ENCODE results near the gene TMEM38A.
"Not testable (repeated sequence)": the region's sequence is repeated elsewhere in the genome, so short reads cannot be mapped to it uniquely, and the experiment has no call there.

TMEM38A gene

DNA sequence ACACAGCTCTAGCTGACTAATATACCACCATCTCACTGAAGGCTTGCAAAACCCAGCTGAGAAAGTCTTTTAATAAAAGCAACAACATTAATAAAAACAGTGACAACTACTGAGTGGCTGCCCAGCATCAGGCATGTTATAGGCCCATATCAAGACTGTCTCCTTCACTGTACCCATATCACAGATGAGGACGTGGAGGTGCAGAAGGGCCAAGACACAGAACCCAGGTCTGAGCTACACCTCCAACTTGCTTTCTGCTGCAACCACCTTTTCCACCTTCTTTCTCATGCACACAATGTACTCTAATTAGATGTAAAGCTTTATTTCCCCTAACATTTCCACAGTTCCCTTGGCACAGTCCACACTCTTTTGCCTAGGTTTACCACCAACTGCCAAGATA, 22.3 kb upstream of the TMEM38A start:
- DNase-seq = no peak

DNA sequence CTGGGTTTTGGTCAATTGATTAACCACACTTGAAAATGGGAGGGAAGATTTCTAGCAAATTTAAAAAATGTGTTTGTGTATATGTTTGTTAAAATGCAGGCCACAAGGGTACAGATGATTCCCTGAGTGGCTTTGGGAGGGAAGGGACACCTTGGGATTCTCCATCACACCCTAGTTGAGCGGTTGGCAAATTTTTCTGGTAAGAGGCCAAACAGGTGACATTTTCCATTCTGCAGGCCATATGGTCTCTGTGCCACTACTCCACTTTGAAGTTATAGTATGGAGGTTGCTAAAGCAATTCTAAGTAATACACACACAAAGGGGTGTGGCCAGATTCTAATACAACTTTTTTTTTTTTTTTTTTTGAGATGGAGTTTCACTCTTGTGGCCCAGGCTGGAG, 20.0 kb upstream of the TMEM38A start:
- DNase-seq = no peak

DNA sequence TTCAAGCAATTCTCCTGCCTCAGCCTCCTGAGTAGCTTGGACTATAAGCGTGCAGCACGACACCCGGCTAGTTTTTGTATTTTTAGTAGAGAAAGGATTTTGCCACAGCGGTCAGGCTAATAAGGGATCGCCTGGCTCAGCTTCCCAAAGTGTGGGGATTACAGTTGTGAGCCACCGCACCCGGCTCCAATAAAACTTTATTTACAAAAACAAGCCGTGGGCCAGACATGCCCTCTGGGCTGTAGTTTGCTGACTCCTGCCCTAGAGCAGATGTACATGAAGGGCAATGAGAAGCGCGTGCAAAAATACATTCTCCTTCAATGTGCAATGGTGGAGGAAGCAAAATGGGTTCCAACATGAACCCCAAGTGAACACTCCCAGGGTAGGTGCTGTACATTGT, 19.2 kb upstream of the TMEM38A start:
- DNase-seq = no peak

DNA sequence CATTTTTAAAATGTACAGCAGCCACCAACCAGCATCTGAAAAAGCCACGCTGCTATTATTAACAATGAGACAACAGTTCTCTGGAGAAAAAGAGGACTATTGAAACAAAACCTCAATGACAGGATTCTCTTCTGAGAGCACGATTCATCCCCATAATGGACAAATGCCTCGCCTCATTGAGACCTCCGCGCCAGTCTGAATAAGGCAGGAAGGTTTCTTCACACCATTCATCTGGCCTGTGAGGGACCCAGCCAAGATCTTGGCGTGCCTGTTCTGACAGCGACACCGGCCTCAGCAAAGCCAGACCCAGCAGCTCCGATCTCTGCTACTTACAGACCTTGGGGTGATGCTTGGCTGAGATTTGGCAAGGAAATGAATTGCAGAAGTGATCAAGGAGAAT, 15.8 kb upstream of the TMEM38A start:
- DNase-seq = no peak

DNA sequence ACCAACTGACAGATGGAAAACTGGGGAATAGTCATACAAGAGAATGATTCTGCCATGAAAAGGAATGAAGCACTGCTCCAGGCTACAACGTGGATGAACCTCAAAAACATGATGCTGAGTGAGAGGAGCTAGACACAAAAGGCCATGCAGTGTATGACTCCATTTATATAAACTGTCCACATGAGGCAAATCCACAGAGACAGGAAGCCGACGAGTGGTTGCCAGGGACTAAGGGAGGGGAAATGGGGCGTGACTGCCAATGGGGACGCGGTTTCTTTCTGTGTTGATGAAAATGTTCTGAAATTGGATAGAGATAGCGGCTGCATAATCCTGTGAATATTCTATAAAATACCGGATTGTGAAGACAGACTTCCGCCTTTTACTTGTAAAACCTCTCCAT, 11.2 kb upstream of the TMEM38A start:
- no peak for DNase-seq

DNA sequence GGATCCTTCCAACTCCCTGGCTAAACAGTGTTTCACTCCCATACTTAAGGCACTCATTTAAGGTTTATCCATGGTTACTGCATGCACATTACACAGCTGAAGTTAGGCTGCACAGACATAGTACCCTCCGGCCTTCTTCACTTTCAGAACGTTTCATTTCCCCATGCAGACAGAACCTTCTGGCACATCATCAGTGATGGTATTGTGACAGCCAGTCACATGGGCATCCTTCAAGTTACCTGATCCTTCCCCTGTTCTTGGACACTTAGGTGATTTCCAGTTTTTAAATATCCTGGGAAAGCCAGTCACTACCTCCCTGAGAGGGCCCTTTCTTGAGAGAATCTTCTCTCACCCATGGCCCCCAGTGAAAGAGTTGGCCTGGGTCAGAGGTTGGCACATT, 10.1 kb upstream of the TMEM38A start:
- DNase-seq = no peak

DNA sequence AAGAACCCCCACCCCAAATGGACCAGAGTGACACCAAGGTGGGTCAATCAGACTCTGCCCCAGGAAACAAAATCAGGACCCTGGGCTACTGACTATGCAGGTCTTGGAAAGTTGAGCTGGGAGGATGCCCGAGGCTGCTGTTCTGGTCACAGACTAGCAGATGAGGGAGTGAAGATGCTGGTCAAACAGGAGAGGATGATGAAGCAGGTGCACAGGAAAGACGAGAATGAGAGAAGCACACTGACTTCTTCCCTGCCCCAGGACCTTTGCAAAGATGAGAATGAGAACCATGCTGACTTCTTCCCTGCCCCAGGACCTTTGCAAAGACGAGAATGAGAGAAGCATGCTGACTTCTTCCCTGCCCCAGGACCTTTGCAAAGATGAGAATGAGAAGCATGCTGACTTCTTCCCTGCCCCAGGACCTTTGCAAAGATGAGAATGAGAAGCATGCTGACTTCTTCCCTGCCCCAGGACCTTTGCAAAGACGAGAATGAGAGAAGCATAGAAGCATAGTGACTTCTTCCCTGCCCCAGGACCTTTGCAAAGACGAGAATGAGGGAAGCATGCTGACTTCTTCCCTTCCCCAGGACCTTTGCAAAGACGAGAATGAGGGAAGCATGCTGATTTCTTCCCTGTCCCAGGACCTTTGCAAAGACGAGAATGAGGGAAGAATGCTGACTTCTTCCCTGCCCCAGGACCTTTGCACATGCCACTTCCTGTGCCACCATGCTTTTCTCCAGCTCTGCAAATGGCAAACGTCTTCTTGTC, 9.3 kb upstream of the TMEM38A start:
- DNase-seq = not testable (repeated sequence)

DNA sequence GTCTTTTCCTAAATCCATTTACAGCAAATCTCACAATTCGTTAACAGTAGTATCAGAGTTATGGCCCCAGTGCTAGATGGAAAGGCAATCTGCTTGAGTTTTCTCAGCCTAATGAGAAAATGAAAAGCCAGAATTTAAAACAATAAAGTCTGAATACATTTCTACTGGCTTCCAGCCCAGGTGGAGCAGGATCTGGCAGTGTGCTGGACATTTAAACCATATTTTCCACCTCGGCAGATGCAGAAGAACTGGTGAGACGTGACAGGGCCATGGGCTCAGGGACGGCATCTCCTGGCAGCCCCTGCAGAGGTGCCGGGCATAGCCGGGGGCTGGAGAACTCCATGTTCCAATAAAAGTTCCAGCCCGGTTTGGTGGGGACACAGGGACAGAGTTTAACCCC, 8.1 kb upstream of the TMEM38A start:
- DNase-seq = no peak

DNA sequence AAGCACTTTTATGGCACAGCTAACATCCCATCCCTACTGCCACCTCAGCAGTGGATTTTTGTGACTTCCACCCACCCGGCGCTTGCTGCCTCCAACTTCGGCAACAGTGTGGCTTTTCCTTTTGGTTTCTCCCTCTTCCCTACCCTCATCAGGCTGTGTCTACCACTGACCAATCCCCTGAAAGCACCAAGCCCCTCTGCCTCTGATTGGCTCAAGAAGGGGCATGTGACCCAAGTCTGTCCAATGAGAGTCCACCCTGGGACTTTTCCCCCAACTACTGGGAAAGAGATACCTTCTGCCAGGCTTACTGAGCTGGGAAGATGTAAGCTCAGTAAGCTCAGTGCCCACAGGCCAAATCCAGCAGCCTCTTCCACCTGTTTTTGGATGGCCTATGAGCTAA, 6.8 kb upstream of the TMEM38A start:
- DNase-seq = no peak

DNA sequence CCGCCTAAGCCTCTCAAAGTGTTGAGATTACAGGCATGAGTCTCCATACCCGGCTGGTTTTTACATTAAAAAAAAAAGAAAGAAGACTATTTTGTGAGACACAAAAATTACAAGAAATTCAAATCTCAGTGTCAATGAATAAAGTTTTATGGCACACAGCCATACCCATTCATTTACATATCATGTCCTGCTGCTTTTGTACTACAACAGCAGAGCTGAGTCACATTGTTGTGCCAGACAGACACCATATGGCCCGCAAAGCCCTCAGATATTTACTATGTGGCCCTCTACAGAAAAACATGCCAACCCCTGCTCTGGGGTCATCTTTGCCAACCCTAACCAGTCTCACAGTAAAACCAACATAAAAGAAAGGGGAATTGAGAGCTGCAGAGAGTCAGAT, 6.3 kb upstream of the TMEM38A start:
- no peak for DNase-seq

DNA sequence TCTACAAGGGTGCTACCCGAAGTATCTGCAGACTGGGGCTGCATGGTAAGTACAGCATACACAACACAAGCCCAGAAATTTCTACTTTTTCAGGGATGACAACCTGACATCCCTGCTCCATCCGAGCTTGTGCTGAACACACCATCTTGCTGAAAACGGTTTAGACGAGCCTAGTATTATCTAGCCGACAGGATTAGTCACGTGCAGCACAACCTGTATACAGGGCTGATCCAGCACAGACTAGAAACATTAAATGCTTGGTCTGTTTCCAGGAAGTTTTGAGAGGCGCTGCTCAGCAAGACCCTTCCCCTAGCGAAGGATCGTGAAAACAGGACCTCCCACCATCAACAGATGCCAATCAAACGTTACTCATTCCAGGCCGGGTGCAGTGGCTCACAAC, 5.2 kb upstream of the TMEM38A start:
- DNase-seq = no peak

DNA sequence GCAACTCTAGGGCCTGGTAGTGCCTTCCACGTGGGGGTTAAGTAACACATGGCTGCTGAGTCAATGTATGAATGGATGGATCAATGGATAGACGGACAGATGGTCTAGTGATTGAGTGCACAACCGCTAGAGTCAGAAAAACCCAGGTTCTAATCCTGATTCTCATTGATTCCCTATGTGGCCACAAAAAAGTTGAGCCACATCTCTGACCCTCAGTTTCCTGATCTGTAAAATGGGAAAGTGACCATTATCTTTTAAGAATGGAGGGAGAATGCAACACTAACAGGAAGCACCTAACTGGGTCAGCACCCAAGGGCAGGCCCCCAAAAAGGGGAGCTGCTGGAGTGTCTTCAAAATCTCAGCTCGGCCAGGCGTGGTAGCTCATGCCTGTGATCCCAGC, 3.6 kb upstream of the TMEM38A start:
- no peak for DNase-seq

DNA sequence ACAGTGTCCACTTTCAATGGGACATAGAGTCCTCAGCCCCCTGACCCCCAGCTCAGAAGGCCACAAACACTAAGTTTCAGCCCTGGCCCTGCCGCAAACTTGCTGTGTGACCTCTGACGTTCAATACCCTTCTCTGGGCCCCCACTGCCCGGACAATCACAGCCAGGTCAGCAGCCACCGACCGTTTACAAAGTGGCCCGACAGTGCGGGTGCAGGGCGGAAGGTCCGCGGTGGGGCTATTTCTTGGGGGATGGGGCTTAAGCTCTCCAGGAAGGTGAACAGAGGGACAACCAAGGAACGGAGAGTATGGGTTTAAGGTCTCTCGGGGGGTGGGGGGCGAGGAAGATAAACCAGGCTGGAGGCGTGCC, 1.5 kb upstream of the TMEM38A start:
- DNase-seq = no peak

DNA sequence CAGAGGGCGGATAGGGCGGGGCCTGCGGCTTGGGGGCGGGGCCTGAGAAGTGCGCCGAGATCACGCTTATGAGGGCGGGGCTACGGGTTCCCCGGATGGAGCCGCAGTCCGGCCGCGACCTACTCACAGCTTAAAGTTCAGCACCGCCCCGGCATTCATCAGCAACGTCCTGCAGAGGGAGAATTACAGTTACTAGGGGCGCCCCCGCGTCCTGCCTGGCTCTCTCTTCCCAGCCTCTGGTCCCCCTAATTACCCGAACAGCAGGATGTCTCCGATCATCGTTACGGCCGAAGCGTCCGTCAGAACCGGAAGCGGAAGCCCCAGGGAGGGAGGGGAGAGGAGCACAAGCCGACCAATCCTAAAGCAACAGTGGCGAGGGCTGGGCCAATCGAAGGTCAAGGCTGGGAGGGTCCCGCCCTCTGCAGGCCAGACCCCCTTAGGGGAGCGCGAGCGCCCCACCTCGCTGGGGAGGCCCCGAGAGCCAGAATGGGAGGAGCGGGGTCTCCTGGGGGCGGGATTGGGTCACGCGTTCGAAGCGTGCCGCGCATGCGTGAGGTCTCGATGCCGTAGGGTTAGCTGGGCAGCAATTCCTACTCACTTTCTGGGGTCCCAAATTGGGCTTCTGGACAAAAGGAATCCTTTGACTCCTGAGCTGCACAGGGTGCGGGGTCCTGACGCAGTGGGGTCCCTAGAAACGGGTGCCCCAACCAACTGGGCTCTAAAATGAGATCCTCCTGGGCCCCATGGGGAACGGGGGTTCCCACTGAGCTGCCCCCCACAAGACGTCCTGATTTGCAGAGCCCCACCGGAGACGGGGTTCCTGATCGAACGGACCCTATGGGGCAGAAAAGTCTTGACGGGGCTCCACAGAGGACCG, 869 bp upstream of the TMEM38A start, which contains the start of gene SMIM7:
SMIM7 (minus strand) TSS at position 313 of the 877 bp plus-strand sequence; CDS start at position 279, 34 bp downstream.
- DNase-seq = peak; percentile 83

DNA sequence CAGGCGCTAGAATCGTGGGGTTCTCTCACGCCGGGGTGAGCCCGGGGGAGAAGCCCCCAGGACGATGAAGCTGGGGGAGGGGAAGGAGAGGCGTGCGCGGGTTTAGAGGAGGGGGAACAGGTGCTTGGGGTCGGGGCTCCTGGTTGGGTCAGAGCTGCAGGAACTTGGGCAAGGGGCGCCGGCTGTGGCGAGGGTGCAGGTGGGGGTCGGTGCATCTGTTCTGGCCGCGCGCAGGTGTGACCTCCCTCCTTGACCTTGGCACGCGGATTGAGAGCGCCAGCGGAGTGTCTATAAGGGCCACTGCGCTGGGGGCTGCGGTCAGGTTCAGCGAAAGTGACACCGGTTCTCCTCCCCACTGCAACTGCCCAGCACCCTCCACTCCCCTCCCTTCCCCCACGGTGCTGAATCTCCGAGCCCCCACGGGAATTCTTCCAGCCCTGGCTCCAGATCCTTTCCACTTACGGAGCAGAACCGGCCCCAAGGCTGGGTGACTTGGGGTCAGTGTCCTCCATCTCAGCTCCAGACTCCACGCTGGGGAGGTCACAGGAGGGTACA, 618 bp downstream of the TMEM38A start:
- no peak for DNase-seq

DNA sequence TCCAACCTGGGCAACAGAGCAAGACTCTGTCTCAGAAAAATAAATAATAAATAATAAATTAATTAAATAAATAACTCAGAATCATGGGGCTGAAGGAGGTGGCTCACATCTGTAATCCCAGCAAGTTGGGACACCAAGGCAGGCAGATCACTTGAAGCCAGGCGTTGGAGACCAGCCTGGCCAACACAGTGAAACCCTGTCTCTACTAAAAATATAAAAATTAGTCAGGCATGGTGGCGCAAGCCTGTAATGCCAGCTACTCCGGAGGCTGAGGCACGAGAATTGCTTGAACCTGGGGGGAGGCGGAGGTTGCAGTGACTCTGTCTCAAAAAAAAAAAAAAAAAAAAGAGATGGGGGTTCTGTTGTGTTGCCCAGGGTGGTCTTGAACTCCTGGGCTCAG, 7.2 kb downstream of the TMEM38A start:
- no peak for DNase-seq

DNA sequence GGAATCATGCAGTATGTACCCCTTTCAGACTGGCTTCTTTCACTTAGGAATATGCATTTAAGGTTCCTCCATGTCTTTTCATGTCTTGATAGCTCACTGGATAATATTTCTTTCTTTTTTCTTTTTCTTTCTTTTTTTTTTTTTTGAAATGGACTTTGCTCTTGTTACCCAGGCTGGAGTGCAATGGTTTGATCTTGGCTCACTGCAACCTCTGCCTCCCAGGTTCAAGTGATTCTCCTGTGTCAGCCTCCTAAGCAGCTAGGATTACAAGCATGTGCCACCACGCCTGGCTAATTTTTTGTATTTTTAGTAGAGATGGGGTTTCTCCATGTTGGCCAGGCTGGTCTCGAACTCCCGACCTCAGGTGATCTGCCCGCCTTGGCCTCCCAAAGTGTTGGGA, 7.8 kb downstream of the TMEM38A start:
- not testable (repeated sequence) for DNase-seq

DNA sequence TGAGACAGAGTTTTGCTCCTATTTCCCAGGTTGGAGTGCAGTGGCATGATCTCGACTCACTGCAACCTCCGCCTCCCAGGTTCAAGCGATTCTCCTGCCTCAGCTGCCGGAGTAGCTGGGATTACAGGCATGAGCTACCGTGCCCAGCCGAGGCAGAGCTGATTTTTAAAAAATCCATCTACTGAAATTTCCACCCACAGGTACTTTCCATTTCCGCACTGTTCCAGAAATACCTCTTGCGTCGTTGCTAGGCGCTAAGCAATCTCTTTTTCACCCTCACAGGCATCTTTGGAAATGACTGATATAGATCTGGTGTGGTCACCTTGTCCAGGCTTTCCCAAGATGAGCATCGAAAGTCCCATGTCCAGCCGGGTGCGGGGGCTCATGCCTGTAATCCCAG, 9.4 kb downstream of the TMEM38A start:
- DNase-seq = no peak

DNA sequence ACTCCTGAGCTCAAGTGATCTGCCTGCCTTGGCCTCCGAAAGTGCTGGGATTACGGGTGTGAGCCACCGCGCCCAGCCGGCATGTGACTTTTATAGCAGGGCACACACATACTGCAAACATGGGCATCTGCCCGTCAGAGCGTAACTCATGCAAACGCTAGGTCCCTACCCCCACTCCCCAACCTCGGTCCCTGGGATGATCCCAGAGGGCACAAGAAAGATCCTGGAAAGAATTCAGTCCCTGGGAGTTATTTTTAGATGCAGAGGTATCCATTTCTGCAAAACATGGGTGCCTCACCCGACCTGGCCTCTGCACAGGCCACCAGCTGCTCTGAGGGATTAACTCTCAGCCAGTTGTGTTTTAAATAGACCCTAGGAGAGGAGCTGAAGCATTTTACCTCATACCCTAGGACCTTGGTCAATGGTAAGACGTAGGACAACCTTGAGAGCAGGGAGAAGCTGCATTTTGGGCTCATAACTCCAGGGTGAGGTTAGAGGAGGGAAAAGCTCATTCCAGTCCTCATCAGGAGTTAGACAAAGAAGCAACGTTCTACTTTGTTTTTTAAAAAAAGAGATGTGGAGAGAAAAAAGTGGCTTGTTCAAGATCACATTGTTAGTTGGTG, 10.8 kb downstream of the TMEM38A start:
- no peak for DNase-seq

DNA sequence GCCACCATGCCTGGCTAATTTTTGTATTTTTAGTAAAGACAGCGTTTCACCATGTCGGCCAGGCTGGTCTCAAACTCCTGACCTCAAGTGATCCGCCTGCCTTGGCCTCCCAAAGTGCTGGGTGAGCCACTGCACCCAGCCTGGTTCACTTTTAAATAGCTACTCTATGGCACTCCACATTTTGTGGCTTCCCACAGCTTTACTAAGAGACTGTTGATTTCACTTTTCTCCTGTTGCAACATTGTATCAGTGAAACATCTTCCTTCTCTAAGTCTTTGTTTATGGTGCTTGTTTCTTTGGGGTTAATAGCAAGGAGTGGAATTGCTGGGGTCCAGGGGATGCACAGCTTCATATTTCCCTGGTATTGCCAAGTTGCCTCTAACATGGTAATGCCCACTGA, 12.3 kb downstream of the TMEM38A start:
- no peak for DNase-seq

DNA sequence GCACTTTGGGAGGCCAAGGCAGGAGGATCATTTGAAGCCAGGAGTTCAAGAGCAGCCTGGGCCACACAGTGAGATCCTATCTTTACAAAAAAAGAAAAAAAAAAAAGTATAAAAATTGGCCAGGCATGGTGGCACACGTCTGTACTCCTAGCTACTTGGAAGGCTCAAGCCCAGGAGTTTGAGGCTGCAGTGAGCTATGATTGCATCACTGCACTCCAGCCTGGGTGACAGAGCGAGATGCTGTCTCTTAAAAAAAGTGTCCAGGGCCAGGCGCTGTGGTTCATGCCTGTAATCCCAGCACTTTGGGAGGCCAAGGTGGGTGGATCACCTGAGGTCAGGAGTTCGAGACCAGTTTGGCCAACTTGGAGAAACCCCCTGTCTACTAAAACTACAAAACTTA, 12.9 kb downstream of the TMEM38A start:
- not testable (repeated sequence) for DNase-seq

DNA sequence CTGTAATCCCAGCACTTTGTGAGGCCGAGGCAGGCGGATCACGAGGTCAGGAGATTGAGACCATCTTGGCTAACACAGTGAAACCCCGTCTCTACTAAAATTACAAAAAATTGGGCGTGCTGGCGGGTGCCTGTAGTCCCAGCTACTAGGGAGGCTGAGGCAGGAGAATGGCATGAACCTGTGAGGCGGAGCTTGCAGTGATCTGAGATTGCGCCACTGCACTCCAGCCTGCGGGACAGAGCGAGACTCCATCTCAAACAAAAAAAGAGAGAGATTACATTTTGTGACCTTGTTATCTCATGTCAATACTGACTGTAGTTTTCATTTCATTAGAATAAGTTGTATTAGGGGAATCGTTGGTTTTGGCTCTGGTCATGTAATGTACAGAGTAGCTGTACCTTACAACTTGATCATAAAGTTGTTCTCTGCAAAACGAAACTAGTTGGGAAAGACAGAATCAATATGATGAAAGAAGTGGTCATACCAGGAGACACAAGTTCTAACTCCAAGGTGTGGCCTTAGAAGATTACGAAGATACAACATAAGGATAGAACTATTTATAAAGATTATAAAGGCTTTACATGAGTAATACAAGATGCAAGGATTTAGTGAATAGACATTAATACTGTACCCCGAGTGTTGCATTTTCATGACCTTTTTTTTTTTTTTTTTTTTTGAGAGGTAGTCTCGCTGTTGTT, 15.3 kb downstream of the TMEM38A start:
- DNase-seq = no peak

DNA sequence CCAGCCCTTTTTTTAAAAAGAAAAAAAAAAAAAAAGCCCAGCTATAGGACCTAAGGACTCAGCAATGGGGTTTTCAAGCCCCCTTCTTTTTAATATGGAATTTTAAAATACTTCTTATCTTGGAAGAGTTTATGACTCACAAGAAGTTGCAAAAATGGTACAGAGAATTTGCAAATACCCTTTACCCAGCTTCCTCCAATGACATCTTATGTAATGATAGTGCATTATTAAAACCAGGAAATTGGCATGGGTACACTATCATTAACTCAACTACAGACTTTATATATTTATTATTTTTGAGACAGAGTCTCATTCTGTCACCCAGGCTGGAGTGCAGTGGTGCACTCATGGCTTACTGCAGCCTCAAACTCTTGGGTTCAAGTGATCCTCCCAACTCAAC, 16.1 kb downstream of the TMEM38A start:
- no peak for DNase-seq
